Neural cell (in vitro differentiated cells): Measurements from ENCODE around the gene PAPSS2.

ENCODE experiments used
- EP300 ChIP-seq: fragments of 450-650 bp; conservative IDR thresholded peaks from 2 replicates; pipeline ENCODE4 v1.6.1; 2014; ENCODE audit warnings: antibody characterized with exemption, mild to moderate bottlenecking, moderate library complexity; ENCODE audit not compliant: poor library complexity, severe bottlenecking
- EZH2 ChIP-seq: fragments of 200-600, 300-800 bp; shearing (Covaris generic), sonication (generic); IDR thresholded peaks from 2 replicates; pipeline ENCODE4 v1.6.1; 2014; ENCODE audit warnings: antibody characterized with exemption, low read length, borderline replicate concordance, mild to moderate bottlenecking; ENCODE audit not compliant: insufficient read depth, poor library complexity, severe bottlenecking
- MXI1 ChIP-seq: fragments of 450-650 bp; conservative IDR thresholded peaks from 2 replicates; pipeline ENCODE4 v1.6.1; 2014; ENCODE audit warnings: antibody characterized with exemption, mild to moderate bottlenecking; ENCODE audit not compliant: poor library complexity, severe bottlenecking
- POLR2AphosphoS5 ChIP-seq: IDR thresholded peaks from 2 replicates; pipeline ENCODE4 v1.6.1; 2012
- RAD21 ChIP-seq: fragments of 450-650 bp; conservative IDR thresholded peaks from 2 replicates; pipeline ENCODE4 v1.6.1; 2014; ENCODE audit warnings: antibody characterized with exemption, mild to moderate bottlenecking, moderate library complexity
- SMC3 ChIP-seq: fragments of 450-650 bp; conservative IDR thresholded peaks from 2 replicates; pipeline ENCODE4 v1.6.1; 2014; ENCODE audit warnings: antibody characterized with exemption, mild to moderate bottlenecking, moderate library complexity; ENCODE audit not compliant: poor library complexity
- TAF1 ChIP-seq: IDR thresholded peaks from 2 replicates; pipeline ENCODE4 v1.6.1; 2012; ENCODE audit warnings: low read depth
- TF ChIP-seq, protein P1 (sequence below): fragments of 450-650 bp; IDR thresholded peaks from 2 replicates; pipeline ENCODE4 v1.5.1; 2014; ENCODE audit warnings: antibody characterized with exemption, mild to moderate bottlenecking, moderate library complexity; ENCODE audit not compliant: poor library complexity, severe bottlenecking
- TF ChIP-seq, protein P2 (sequence below): IDR thresholded peaks from 2 replicates; pipeline ENCODE4 v1.6.1; 2012; ENCODE audit warnings: borderline replicate concordance

DNA sequence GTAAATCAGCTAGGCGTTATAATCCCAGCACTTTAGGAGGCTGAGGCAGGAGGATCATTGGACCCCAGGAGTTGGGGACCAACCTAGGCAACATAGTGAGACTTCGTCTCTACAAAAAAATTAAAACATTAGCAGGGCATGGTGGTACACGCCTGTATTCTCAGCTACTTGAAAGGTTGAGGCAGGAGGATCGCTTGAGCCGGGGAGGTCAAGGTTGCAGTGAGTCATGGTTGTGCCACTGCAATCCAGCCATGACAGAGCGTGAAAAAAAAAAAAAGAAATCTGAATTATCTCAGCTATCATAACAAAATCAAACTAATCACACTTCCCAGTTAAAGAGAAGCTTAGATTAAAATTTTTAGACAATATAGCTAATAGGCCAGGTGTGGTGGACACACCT is 123.0 kb downstream of the PAPSS2 start:
- TF ChIP-seq, protein P1, sequence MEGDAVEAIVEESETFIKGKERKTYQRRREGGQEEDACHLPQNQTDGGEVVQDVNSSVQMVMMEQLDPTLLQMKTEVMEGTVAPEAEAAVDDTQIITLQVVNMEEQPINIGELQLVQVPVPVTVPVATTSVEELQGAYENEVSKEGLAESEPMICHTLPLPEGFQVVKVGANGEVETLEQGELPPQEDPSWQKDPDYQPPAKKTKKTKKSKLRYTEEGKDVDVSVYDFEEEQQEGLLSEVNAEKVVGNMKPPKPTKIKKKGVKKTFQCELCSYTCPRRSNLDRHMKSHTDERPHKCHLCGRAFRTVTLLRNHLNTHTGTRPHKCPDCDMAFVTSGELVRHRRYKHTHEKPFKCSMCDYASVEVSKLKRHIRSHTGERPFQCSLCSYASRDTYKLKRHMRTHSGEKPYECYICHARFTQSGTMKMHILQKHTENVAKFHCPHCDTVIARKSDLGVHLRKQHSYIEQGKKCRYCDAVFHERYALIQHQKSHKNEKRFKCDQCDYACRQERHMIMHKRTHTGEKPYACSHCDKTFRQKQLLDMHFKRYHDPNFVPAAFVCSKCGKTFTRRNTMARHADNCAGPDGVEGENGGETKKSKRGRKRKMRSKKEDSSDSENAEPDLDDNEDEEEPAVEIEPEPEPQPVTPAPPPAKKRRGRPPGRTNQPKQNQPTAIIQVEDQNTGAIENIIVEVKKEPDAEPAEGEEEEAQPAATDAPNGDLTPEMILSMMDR: no peak
- TF ChIP-seq SMC3: no peak
- TF ChIP-seq RAD21: no peak
- TF ChIP-seq EZH2: no peak
- TF ChIP-seq MXI1: no peak
- TF ChIP-seq, protein P2, sequence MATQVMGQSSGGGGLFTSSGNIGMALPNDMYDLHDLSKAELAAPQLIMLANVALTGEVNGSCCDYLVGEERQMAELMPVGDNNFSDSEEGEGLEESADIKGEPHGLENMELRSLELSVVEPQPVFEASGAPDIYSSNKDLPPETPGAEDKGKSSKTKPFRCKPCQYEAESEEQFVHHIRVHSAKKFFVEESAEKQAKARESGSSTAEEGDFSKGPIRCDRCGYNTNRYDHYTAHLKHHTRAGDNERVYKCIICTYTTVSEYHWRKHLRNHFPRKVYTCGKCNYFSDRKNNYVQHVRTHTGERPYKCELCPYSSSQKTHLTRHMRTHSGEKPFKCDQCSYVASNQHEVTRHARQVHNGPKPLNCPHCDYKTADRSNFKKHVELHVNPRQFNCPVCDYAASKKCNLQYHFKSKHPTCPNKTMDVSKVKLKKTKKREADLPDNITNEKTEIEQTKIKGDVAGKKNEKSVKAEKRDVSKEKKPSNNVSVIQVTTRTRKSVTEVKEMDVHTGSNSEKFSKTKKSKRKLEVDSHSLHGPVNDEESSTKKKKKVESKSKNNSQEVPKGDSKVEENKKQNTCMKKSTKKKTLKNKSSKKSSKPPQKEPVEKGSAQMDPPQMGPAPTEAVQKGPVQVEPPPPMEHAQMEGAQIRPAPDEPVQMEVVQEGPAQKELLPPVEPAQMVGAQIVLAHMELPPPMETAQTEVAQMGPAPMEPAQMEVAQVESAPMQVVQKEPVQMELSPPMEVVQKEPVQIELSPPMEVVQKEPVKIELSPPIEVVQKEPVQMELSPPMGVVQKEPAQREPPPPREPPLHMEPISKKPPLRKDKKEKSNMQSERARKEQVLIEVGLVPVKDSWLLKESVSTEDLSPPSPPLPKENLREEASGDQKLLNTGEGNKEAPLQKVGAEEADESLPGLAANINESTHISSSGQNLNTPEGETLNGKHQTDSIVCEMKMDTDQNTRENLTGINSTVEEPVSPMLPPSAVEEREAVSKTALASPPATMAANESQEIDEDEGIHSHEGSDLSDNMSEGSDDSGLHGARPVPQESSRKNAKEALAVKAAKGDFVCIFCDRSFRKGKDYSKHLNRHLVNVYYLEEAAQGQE: no peak
- TF ChIP-seq POLR2AphosphoS5: no peak
- no peak for TF ChIP-seq EP300
- no peak for TF ChIP-seq TAF1
